GM21576 (cell line): ENCODE data around the gene LAYN.

Experiments
- ATAC-seq: cut with Tn5 transposase; IDR thresholded peaks from one replicate; pipeline ENCODE4 v1.9.1; 2021; ENCODE audit warnings: mild to moderate bottlenecking, moderate library complexity; ENCODE audit not compliant: unreplicated experiment

LAYN gene

DNA sequence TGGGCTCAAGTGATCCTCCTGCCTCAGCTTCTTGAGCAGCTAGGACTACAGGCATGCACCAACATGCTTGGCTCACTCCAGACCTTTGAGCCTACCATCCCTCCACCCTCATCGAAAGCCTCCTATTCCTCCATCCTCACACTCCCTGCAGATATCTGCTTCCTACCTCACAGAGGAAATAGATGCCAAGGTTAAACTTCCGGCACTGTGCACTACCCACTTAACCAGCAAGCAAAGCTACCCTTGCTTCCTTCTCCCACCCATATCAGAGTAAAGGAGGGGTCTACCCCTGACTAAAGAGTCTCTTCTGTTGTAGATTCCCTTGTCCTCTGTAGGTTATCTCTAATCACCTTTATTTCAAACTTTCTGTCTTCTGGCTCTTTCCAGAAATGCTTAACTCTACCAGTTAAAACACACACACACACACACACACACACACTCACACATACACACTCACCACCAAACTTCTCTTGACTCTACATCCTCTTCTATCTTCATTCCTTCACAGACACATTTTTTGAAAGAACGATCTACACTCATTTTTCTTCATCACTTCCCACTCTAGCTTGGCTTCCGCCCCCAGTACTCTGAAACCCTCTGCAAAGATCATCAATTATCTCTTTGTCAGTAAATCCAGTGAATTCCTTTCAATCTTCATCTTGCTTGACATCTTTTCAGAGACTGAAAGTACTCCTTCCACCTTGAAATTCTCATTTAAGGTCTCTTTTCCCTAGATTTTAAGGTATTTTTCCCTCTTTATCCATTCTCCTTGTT lies 50.9 kb downstream of the LAYN start:
- no peak for ATAC-seq

DNA sequence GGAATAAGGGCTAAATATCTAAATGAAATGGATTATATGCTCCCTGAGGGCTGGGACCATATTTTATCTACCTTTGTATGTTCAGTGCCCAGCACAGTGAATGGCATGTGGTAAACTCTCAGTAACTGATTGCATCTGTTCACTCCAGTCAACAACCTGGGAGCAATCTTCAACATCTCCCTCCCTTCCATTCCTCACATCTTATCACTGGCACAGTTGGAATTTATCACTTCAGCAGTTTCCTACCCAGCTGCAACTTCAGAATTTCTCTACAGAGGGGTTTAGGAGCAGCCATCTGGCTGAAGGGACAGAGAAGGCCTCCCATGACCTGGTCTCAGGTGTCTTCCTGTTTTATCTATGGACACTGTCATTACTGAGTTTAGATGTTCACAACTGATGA lies 52.0 kb downstream of the LAYN start:
- no peak for ATAC-seq

DNA sequence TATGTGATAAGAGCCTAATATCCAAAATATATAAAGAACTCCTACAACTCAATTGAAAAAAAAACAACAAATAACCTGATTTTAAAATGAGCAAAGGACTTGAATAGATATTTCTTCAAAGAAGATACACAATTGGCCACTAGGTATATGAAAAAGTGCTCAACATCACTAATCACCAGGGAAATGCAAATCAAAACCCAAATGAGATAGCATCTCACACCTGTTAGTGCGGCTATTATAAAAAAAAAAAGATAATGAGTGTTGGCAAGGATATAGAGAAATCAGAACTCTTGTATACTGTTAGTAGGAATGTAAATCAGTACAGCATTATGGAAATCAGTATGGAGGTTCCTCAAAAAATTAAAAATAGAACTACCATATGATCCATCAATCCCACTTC lies 55.8 kb downstream of the LAYN start:
- ATAC-seq = no peak

DNA sequence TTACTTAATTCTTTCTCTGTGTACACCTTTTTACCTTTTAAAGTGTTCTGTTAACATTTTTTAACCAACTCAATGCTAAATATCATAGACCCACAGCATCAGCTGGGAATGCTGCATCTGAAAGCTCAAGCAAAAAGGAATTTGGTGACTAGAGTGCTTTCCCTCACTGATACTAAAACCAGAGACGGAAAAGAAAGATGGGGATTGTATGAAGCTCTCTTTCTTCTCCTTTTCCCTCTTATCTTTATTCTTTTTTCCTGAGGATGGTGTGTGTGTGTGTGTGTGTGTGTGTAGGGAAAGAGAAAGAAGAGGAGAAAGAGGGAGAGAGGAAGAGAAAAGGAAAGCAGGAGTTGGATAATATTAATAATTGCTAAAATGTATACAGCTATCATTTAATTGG lies 57.6 kb downstream of the LAYN start:
- no peak for ATAC-seq

DNA sequence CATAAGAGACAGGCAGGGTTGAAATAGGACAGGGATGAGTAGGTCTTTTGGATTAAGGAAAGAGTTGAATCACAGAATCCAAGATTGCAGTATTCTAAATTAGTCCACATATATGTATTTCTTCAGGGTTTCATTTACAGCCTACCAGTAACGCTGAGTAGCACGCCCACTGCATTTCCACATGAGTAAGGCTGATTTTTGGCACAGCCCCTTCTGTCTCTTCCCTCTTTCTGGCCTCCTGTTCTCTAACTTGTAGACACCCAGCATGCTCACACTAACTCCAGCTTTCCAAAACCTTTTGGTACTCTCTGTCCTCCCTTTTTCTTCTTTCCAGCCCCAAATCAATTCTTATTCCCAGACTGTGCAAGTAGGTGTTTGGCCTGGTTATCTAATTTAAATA lies 58.0 kb downstream of the LAYN start:
- ATAC-seq = no peak

DNA sequence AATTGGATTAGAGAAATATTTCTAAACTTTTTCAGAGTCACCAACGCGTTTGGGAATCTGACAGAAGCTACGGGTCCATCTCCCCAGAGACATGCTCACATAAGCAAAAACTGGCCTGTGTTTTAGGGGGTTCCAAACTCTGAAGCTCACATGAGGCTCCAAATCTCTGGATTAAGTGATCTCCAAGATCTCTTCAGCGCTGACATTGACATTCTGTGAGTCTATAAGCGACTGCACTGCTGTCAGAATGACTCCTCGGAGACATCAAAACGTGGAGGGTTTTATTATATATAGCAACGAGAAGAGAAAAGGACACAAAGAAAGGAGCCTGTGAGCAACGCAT lies 61.1 kb downstream of the LAYN start:
- no peak for ATAC-seq

DNA sequence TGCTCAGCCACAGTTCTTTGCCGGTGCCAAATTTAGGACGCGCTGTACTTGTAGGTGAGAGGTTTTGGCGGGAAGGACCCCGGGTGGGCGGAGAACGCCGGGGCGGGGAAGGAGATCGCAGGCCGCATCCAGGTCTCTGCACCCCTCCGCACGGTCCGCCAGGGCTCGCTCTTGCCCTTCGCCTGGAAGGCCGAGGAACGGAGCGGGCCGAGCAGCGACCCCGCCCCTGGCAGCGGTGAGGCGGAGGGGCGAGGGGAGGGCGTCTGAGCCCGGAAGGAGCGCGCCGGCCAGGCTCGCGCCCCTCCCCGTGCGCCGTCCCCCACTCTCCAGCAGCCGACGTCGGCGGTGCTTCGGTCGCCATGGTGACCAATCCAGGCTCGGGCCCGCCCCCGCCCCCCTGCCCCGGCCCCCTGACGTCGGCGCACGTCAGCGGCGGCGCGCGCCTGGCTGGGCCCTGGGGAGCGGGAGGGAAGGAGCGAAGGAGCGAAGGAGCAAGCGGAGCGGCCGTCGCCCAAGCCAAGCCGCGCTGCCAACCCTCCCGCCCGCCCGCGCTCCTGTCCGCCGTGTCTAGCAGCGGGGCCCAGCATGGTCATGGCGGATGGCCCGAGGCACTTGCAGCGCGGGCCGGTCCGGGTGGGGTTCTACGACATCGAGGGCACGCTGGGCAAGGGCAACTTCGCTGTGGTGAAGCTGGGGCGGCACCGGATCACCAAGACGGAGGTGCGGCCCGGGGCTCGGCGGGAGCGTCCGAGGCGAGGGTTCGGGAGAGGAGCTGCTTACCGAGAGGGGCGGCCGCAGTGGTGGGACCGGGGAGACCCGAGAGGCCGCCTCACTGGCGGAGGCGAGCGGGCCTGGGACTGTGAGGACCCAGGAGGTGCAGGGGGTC lies 61.7 kb downstream of the LAYN start, which contains the start of gene SIK2:
Gene SIK2, plus strand, starts transcription at position 471 of the 886 bp plus-strand sequence. Its CDS starts 115 bp downstream, at position 586.
- ATAC-seq = peak; percentile 84

DNA sequence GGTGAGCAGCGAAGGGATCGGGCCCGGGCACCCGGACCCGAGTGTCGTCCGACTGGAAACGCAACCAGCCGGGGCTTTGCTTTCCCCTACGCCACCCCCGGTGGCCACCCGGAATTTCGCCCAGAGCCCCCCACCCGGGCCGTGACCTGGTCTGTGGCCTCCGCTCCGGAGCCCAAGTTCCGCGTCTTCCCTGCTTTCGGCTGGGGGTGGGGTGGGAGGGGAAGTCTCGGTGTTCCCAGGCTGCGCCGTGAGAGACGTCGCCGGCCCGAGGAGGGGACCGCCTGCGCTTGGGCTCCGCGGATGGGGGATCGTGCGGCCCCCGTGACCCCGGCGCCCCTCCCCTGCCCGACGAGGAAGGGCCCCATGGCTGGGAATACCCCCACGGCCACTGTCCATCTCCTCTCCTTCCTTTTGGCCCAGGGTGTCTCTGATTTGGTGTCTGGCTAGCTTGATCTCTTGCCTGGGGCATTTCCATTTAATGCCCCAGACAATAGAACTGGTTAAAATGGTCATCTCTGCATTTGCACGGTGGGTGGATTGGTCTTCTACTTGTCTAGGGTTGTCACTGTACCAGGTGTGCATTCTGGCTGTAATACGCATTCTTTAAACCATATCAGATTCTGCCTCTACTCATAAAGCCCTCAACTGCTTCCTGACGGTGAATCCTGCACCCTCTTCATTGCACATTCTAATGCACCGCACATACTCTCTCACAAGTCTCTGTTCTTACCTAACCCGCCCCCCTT lies 62.5 kb downstream of the LAYN start:
- peak; percentile 1 for ATAC-seq

DNA sequence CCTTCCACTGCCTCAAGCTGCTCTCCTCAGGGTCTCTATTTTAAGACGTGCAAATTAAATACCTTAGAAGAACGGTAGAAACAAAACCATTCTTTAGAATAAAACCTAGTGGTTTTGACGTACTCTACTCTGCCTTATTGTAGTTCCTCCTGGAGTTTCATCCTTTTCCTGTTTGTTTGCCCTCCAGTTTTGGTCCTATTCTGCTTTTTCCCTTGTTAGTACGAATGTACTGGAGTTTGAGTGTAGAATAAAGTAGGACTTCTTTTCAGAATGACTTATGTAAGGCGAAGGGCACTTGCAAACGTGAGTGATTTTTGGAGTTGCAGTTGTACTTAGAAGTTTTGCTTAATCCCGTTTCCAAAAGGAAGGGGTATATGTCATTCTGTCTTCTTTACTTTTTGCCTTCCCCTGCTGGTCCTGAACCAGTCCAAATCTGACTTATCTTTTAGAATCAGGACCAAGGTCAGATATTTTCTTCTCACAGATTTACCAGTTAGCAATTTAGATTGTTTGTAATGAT lies 63.2 kb downstream of the LAYN start:
- no peak for ATAC-seq

DNA sequence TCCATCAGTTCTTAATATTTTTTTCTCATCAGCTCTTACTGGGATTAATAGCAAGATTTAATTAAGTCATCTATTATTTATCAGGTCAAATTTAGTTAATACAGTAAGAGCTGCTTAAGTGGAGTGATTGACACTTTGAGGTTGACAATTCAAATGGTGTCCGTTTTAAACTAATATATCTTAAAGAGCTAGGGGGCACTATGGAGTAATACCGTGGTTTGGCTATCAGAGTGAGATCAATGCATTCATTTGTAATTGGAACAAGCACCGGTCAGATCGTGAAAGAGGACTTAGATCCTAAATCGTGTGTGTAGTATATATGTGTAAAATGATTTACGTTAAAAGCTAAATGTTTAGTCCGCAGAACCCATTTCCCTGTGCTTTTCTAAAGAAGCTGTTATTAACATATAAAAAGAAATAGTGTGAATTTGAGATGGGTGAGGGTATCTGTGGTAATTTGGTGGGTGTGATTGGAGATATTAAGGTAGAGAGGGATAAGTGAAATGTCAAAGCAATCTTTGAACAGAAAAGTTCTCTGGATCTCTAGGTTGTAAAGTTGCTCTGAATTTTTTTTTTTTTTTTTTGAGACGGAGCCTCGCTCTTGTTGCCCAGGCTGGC lies 64.0 kb downstream of the LAYN start:
- ATAC-seq = no peak

DNA sequence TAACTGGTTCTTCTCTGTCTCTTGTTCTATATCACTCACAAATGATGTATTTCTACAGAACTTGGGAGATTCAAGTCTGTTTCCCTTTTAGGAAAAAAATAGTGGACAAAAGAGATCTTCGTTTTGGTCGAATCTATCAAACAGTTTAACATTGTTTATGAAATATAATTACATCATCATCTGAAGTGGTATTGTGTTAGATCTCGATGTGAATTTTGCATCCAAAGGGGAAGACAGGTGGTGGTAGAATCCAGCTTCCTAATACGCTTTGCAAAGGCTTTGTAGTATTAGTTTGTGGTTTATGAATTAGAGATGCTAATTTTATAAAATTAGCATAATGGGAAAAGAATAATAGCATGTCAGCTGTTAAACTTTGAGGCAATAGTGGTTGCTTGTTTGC lies 65.2 kb downstream of the LAYN start:
- ATAC-seq = no peak

DNA sequence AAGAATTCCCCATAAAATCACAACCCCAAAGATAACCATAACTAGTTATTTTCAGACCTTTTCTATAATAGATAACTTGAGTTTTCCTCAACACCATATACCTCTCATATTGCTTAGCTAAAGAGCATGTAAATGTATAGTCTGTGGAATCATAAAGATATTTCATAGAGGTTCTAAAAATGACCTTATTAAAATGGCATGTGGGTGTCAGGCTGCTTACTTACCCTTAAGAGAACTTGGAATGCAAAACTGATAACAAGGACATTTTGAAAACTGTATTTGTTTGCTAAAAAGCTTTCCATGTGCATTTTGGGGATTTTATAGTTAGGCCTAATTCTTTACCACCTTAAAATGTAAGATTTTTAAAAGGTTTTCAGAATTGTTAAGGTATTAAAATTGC lies 66.5 kb downstream of the LAYN start:
- ATAC-seq = no peak

DNA sequence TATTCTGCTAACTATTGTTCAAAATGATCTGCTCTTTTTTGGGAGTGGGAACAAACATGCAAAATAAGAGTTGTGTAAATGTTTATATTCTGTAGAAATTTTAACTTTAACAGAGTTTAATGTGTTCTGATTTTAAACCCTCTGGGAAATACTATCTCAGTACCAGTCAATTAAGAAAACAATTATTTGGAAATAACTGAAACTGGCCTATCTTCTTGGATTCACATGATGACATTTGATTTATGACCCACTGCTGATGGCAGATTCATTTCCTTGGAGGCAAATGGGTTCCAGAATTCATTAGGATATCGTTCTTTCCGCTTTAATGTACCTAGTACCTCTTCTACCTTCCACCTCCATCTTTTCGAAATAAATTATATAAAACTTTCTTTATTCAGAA lies 67.2 kb downstream of the LAYN start:
- no peak for ATAC-seq
